HG03139 (cell line): ENCODE results near the gene LCN12.

Experiments
- ATAC-seq: cut with Tn5 transposase; IDR thresholded peaks from one replicate; pipeline ENCODE4 v1.9.1; 2021; ENCODE audit not compliant: unreplicated experiment

LCN12 gene

DNA sequence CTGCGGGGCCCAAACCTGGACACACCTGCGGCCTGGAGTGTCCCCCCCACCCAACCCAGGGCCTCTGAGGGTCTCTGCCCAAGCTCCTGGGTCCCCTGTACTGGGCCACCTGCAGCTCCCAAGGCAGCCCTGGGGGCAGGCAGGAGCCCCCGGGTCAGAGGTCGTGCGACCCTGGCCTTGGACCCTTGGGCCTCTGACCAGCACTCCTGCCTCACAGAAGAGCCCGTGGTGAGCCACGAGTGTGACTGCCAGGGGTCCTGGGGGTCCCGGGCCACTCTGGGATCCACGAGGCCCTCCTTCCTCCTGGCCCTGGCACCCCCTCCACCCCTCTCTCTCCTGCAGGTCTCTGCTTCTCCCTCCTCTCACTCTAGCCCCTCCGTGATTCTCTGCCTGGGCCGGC is 20.3 kb downstream of the LCN12 start:
- no peak for ATAC-seq

DNA sequence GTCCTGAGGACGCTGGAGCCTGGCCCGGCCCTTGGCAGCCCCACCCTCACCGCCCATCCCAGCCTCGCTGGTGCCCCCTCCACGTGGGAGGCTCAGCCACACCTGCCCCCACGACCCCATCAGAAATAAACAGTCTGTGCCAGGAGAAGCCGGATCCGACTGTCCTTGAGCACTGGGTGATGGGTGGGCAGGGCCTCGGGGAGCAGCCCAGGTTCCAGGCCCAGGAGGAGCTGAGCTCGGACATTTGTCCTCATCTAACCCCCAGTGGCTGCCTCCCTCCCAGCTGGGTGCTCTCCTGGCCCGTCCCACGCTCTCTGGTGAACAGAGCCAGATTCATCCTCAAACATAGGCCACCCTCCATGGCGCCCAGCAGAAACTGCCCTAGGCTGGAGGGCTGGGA is 20.7 kb downstream of the LCN12 start:
- no peak for ATAC-seq

DNA sequence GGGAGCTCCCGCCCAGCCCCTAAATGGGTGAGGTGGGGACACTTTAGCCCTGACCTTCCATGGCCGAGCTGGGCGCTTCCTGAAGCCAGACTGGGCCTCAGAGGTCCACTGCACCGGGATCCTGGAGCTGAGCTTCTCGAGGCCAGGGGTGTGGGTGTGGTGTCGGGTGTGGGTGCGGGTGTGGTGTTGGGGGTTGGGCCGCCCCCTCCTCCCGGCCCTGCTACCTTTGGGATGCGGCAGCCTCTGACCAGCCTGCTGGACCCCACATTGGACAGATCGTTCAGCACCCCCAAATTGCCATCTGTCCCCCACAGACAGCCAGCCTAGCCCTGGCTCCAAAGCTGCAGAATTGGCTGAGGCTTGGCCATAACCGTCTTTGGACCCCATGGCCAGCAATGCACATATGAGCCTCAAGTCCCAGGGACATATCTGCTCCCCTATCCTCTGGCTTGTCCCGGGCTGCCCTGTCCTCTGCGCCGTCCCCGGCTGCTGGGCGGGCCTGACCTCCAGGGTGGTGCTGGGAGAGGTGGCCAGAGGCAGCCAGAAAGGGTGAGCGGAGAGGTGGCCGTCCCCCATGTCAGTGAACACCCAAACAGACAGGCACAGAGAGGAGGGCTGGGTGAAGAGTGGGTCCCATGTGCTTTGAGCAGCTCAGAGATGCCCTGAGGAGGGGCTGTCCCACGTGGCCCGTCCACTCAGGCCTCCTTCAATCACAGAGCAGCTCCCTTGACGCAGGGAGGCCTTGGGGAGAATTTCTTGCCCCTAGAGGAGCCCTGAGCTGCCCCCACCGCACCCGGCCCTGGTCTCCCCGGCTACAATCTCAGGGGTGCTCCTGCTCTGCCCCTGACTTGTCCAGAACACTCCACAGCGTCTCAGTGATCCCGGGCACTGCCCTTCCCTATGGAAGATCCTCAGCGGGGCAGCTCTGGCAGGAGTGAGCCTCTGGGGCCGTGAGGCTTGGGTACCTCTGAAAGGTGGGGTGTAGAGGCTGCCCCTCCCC is 21.8 kb downstream of the LCN12 start:
- no peak for ATAC-seq

DNA sequence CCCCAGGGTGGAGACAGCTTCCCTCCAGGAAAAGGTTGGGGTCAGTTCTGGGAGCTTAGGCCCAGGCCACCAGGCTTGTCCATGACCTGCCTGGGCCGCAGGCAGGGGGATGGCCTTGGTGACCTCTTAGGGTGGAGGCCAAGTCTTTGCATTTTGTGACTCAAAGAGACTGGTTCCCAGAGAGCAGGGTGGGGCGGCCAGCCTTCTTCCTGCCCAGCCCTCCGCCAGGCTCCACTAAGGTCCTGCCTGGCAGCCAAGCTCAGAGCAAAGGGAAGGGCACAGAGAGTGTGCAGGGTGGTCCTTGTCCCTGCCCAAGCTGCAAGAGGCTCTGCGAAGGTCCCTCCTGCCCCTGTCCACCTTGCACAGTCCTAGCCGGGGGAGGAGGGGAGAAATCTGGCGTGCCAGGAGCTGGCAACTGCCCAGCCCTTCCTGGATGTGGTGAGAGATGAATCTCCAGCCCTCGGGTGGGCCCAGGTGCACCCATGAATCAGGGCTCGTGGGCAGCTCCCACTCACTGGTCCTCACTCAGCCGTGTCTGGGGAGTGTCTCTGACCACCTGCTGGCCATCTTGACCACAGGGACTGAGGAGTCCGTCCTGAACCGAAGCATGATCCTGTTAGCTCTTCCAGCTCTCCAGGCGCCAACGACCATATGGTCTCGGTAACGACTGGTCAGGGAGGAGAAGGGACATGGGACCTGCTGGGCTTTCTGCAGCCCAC is 22.9 kb downstream of the LCN12 start:
- no peak for ATAC-seq

DNA sequence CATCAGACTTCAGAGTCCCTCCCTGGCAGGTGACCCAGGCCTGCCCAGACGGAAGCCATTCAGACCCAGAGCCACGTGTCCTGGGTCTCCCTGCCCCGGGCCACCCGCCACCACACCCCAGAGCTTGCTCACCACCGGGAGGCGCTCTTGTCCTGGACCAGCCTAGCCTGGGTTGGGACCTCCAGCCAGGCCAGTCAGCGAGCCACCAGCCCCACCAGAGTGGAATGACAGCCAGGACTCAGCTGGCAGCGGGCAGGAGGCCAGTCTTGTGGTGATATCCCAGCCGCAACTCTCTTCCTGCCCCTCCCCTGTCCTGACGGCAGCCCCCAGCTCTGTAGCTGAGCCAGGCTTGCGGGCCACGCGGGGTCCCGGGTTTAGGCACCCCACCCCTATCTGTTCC is 23.6 kb downstream of the LCN12 start:
- ATAC-seq: no peak

DNA sequence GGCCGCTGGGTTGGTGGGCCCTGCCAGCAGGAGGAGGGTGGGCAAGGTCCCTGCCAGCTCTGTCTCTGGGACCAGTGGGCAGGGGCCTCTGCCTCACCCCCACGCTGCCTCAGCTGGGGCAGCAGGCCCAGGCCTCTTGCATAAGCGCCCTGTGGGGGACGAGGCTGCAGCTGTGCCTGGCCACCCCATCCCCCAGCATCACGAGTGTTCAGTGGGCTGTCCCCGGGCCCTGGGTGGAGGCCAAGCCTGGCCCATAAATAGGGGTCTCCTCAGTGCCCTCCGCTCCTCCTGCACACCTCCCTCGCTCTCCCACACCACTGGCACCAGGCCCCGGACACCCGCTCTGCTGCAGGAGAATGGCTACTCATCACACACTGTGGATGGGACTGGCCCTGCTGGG is 25.1 kb downstream of the LCN12 start, which contains the start of gene PTGDS:
PTGDS (plus strand) TSS at position 282 of the 400 bp plus-strand sequence; CDS start at position 357, 75 bp downstream.
- no peak for ATAC-seq

DNA sequence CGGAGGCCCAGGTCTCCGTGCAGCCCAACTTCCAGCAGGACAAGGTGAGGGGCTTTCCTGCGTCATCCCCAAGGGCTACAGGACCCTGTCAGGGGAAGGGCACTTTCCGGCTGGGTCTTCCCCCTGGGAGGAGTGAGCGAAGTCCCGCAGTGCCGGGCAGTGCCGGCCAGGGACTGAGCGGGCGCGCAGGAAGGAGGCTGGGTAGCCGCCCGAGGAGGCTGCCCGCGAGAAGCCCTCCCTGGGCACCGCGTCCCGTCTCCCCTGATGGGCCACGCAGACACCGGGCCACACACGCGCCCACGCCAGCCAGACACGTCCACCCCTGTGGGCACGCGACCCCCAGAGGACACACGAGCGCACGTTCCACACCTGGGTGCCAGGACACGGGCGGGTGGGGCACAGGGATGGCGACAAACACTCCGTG is 25.6 kb downstream of the LCN12 start:
- ATAC-seq: no peak

DNA sequence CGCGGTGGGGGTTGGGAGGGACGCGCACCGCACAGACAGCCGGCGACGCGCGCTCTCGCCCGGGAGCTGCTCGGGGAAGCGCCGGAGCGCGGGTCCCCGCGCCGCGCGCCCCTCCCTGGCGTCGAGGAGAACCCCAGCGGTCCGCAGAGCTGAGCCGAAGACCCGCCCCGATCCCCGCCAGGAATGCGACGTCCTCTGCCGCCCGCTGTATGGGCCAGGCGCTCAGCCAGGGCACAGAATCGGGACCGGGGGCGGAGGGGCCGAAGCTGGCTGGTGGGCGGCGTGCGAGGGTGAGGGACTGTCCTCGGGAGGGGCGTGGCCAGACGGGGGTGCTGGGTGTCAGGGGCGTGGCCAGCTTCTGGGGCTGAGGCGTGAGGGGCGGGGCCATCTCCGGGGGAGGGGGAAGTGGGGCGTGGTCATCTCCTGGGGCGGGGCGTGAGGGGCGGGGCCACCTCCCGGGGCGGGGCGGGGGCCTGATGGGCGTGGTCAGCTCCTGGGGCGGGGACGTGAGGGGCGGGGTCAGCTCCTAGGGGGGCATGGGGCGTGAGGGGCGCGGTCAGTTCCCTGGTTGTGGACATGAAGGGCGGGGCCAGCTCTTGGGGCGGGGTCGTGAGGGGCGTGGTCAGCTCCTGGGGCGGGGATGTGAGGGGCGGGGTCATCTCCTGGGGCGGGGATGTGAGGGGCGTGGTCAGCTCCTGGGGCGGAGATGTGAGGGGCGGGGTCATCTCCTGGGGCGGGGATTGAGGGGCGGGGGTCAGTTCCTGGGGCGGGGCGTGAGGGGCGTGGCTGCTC is 26.2 kb downstream of the LCN12 start:
- ATAC-seq: no peak

DNA sequence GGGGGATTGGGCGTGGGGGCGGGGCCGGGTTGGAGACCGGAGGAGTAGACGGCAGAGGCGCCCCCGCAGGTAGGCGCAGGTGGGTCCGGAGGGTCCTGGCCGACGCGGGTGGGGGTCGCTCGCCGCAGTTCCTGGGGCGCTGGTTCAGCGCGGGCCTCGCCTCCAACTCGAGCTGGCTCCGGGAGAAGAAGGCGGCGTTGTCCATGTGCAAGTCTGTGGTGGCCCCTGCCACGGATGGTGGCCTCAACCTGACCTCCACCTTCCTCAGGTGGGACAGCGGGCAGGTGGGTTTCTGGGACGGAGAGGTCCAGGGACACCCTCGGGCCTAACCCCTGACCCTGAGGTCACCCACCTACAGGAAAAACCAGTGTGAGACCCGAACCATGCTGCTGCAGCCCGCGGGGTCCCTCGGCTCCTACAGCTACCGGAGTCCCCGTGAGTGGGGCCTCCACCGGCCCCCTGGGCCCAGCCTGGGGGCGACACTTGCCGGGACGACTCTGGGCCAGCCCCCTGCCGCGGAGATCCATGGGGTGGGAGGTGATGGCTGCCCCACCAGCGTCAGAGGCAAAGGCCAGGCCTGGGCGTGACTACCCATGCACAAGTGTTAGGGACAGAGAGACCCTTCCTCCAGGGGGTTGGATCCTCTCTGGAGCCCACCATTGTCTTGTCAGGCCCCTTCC is 26.9 kb downstream of the LCN12 start:
- ATAC-seq: no peak

DNA sequence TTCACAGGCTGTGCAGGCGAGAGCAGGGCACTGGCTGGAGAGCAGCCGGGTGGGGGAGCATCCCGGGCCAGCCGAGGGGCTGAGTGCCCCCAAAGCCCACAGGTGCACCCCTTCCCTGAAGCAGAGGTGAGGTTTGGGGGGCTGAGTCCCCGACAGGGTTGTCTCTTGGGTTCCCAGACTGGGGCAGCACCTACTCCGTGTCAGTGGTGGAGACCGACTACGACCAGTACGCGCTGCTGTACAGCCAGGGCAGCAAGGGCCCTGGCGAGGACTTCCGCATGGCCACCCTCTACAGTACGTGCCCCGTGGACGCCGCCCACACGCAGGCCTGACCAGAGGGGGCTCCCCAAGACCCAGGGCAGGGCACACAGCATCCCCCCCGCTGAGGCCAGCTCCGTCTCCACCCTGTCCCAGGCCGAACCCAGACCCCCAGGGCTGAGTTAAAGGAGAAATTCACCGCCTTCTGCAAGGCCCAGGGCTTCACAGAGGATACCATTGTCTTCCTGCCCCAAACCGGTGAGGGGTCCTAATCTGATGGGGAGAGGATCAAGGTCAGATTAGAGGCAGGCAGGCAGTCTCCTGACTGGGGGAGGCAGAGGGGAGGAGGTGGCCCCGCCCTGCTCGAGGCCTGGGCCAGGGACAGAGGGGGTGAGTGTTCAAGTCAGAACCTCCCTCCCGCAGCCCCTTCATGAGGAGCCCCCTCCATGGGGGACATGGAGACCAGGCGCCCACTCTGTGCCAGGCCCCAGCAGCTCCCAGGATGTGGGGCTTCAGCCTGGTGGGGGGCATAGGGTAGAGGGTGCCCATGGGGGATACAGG is 27.9 kb downstream of the LCN12 start:
- no peak for ATAC-seq

DNA sequence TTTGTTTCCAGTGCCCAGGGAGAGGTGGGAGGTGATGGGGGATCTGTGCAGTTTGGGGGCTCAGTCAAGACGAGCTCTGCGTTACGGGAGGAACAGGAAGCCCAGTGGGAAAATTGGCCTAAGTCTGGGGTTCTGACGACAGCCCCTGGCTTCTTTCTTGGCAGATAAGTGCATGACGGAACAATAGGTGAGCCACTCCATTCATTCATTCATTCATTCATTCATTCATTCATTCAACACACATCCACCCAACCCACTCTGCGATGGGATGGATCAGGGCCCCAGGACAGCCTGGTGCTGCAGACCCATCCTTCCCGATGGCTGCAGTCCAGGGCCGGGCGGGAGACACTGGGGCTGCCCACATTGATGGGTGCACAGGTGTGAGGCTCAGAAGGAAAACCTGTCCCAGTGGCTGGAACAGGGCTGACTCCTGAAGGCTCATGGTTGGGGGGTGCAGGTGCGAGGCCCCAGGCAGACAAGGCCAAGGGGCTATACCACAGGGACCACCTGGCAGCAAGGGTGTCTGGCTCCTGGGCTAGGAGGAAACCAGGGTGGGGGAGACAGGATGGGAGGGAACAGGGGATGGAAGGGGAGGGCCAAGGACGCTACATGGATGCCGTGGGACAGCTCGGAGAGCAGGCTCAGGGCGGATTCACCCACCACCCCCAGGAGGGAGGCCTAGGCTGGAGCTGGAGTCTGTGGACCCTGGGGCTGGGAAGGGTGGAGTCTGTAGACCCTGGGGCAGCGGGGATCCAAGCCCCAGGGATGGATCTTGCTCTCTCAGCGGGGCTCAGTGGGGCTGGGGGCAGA is 28.8 kb downstream of the LCN12 start:
- no peak for ATAC-seq

DNA sequence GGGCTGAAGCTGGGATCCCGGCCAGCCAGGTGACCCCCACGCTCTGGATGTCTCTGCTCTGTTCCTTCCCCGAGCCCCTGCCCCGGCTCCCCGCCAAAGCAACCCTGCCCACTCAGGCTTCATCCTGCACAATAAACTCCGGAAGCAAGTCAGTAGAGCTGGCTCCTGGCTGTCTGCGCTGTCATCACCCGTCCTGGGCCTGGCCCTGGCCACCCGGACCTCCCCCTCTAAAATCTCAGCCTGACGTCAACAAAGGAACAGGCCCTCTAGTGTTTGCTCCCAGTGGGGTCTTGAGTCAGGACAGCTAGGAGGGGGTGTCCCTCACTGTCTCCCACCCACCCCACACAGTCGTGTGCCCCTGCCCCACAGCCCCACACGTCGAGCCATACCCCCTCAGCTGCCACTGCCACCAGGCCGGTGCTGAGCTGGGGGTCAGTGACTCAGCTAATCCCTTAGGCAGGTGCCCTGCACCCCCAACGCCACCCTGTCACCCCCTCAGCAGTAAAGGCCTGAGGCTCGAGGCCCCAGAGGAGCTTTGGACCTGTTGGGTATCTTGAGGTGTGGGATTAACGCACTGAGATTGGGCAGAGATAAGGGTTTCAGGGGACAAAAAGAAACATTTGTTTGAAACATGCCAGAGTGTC is 29.6 kb downstream of the LCN12 start:
- no peak for ATAC-seq

DNA sequence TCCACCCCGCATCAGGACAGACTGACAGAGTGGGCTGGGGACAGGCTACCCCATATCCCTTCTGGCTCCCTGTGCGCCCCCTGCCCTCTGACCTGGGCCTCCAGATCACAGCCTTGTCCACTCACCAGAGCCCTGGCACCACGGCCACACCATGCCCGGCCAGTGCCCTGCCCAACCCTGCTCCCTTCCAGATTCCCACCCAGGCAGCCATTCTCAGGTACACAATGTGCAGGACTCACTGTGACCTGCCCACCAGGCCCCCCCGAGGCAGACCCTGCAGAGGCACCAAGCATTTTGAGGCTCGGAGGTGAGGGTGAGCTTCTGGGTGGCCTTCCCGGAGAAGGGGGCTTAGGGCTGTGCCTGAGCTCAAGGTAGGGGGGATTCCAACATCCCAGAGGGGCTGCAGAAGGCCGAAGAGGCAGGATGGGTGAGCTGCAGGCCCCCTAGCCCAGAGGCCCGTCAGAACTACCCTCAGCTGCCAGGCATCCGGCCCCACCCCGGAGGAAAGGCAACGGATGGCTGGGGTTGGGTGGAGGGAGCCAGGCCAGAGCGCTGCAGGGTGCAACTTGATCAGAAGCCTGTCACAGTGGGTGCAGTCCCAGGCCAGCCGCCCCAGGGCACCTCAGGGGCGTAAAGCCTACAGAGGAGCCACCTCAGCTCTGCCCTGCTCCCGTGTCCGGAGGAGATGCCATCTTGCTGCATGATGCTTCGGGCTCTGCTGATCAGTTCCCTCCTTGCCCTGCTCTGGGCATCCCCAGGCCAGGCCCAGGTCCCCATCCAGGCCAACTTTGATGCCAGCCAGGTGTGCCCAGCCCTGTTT is 30.4 kb downstream of the LCN12 start, which contains the start of gene LCNL1:
LCNL1 (plus strand) TSS at position 762 of the 820 bp plus-strand sequence. CDS start 594 bp downstream, outside the sequence.
- ATAC-seq: no peak

DNA sequence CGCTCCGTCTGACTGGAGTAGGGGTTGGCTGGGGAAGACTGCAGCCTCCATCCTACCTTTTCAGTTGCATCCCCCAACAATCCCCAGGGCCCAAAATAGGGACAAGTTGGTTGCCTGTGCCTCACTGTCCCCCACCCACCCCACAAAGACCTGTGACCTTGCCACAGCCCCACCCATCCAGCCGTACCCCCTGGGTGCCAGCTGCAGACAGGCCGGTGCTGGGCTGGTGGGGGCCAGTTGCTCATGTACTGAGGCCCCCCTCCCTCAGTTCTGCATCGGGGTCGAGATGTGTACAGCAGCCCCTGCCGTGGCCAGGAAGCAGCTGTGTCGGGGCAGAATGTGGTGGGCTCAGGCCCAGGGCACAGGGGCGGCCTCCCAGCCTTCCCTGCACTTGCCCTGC is 31.1 kb downstream of the LCN12 start:
- no peak for ATAC-seq

DNA sequence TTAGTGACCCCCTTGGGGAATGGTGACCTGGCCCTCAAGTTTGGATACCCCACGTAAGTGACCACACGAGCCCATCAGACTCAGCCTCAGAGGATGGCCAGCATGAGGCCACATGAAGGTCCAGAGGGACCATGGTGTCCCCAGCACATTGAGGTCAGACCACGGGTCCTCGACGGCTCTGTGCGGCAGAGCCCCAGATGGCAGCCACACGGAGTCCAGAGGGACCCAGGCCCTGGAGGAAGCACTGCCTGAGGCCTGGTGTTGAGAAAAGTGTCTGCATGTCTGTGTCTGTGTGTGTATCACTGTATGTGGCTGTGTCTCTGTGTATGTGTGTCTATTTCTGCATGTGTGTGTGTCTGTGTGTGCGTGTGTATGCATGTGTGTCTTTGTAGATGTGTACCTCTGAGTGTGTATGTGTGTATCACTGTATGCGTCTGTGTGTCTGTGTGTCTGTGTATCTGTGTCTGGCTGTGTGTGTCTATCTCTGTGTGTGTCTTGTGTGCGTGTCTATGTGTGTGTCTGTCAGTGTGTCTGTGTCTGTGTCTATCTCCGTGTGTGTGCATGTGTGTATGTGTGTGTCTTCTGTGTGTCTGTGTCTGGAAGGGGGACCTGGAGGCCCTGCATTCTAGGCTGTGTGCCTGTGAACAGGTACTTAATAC is 31.7 kb downstream of the LCN12 start:
- no peak for ATAC-seq

DNA sequence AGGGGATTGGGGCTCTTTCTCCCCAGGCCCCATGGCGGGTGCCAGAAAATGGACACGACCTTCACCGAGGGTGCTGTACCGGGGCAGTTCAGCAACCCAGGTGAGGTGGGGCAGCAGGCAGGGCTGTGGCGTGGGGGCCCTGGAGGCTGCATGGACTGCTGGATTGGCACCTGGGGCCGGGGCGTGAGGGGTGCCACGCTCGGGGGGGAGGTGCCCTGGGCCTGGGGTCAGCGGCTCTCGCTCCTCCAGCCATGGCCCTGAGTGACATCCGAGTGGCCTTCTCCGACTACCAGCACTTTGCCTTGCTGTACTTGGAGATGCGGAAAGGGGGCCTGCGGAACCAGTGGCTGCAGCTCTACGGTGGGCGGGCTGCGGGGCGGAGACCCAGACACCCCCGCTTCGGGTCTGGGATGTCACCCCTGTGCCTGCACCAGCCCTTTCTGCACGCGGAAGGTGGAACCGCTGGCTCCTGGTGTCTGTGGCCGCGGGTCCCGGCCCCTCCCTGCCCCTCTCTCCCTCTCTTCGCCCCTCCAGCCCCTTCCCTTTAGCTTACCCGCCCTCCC is 32.5 kb downstream of the LCN12 start:
- ATAC-seq: no peak
